Epithelial cell of umbilical artery (primary cell): Measurements from ENCODE around the gene CFAP221. TPM values are rescaled to one million over a fixed set of nuclear protein-coding genes. Genes with fewer than 3 reads are reported as not detected.

Experiments
- total RNA-seq: library from RNA; depleted of rRNA; stranded (reverse); fragments of >200 nt; gene quantifications from 2 replicates; pipeline ENCODE4 v1.2.3, GENCODE V29; 2014

CFAP221 gene
- total RNA-seq = 0.15 and 0.32 TPM in 2 replicates

DNA sequence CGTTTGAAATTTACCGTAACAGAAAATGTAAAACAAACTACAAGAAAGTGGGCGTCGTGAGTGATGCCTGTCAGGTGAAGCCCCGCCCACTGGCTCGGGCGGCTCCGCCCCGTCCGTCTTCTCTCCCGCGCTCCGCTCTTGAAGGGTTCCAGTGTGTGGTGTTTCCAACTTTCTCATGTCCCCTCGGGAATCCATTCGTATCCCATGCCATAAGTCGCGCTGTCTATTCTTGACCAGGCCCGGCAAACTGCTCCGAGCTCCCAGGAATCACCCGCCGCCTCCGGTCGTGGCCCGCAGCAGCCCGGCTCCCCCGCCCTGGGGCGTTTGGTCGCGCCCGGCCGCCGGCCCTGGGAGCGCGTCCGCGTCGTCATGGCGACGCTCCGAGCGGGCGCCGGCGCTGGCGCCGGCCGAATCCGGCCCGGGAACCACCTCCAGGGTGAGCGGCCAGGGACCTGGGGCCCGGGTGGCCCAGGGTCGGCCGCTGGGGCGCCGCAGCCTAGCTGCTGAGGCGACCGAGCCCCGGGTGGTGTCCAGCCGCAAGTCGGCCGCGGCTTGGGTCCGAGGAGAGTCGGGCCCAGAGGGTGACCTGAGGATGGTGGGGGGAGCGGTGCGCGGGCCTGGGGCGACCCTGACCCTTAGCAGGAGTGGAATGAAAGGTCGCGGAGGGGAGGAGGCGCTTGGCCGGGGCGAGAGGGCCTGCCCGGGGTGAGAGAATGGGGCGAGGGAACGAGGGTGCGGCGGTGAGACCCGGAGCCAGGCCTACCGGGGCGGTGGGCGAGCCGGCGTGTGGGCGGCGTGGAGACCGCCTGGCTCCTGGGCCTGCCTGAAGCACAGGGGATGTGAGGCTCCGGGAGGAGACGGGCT is at the start of gene CFAP221:
CFAP221 (plus strand) TSS at position 375 of the 864 bp plus-strand sequence. CDS start 1,683 bp downstream, outside the sequence.

GRCh38 chr2:119523952-119524694 is 20.1 kb upstream of the CFAP221 start, which contains the start of gene SCTR:
Gene SCTR, minus strand, starts transcription at chr2:119524483. Its CDS starts 257 bp downstream, at chr2:119524226.

Other genes with a start within 250 kb of the CFAP221 start
- 13.3 and 16.0 TPM in 2 replicates for gene C2orf76, start 177.6 kb upstream of the CFAP221 start, total RNA-seq
- gene DBI, start 177.5 kb upstream of the CFAP221 start, total RNA-seq = 109 and 119 TPM in 2 replicates
- 0.32 and 0.91 TPM in 2 replicates for gene TMEM37, start 112.6 kb upstream of the CFAP221 start, total RNA-seq
- not detected in 2 replicates for gene SCTR, start 20.0 kb upstream of the CFAP221 start, total RNA-seq
- 13.6 and 13.7 TPM in 2 replicates for gene TMEM177, start 134.8 kb downstream of the CFAP221 start, total RNA-seq
- gene PTPN4, start 215.5 kb downstream of the CFAP221 start, total RNA-seq = 21.1 and 31.9 TPM in 2 replicates